SK-N-SH treated with all-trans-retinoic acid at 6 μM for 48 hours (cell line): ENCODE data around the gene CTCF.

ENCODE experiments used
- ATAC-seq: fragments of 200-7000 bp; cut with Tn5 transposase; 3 replicates; pipeline ENCODE4 v1.9.1; 2020; ENCODE audit warnings: mild to moderate bottlenecking, moderate library complexity
- BACH2 ChIP-seq: fragments of 250-450 bp; sonication (Bioruptor Pico); IDR thresholded peaks from 2 replicates; pipeline ENCODE4 v1.9.0; 2021; ENCODE audit warnings: mild to moderate bottlenecking, borderline replicate concordance
- CSDC2 ChIP-seq: fragments of 250-450 bp; sonication (Bioruptor Pico); IDR thresholded peaks from 2 replicates; pipeline ENCODE4 v1.5.0; 2020; ENCODE audit warnings: mild to moderate bottlenecking, moderate library complexity
- ESRRG ChIP-seq: fragments of 250-450 bp; sonication (Bioruptor Pico); IDR thresholded peaks from 2 replicates; pipeline ENCODE4 v1.6.1; 2021; ENCODE audit warnings: mild to moderate bottlenecking
- GLIS3 ChIP-seq: fragments of 250-450 bp; sonication (Bioruptor Pico); IDR thresholded peaks from 2 replicates; pipeline ENCODE4 v1.5.0; 2020; ENCODE audit warnings: mild to moderate bottlenecking, moderate library complexity
- ISL1 ChIP-seq: fragments of 250-450 bp; sonication (Bioruptor Pico); IDR thresholded peaks from 2 replicates; pipeline ENCODE4 v2.1.2; 2022; ENCODE audit warnings: mild to moderate bottlenecking, moderate library complexity
- OSR1 ChIP-seq: fragments of 250-450 bp; sonication (Bioruptor Pico); IDR thresholded peaks from 2 replicates; pipeline ENCODE4 v1.8.0; 2022; ENCODE audit warnings: moderate library complexity, mild to moderate bottlenecking, inconsistent platforms
- PPARA ChIP-seq: fragments of 250-450 bp; sonication (Bioruptor Pico); IDR thresholded peaks from 2 replicates; pipeline ENCODE4 v1.5.0; 2020; ENCODE audit warnings: mild to moderate bottlenecking, borderline replicate concordance
- RARB ChIP-seq: fragments of 250-450 bp; sonication (Bioruptor Pico); IDR thresholded peaks from 2 replicates; pipeline ENCODE4 v1.8.0; 2021; ENCODE audit warnings: mild to moderate bottlenecking, moderate library complexity
- SNAI2 ChIP-seq: fragments of 250-450 bp; sonication (Bioruptor Pico); IDR thresholded peaks from 2 replicates; pipeline ENCODE4 v1.5.0; 2020; ENCODE audit warnings: mild to moderate bottlenecking, moderate library complexity
- TCF4 ChIP-seq: fragments of 250-450 bp; sonication (Bioruptor Pico); IDR thresholded peaks from 2 replicates; pipeline ENCODE4 v1.8.0; 2021; ENCODE audit warnings: mild to moderate bottlenecking, moderate library complexity, borderline replicate concordance
- TOX ChIP-seq: fragments of 250-450 bp; sonication (Bioruptor Pico); IDR thresholded peaks from 2 replicates; pipeline ENCODE4 v1.8.0; 2021; ENCODE audit warnings: mild to moderate bottlenecking, moderate library complexity, borderline replicate concordance
- TSHZ2 ChIP-seq: fragments of 250-450 bp; sonication (Bioruptor Pico); IDR thresholded peaks from 2 replicates; pipeline ENCODE4 v1.5.0; 2020; ENCODE audit warnings: mild to moderate bottlenecking, moderate library complexity
- ZC3H10 ChIP-seq: fragments of 250-450 bp; sonication (Bioruptor Pico); IDR thresholded peaks from 2 replicates; pipeline ENCODE4 v1.5.1; 2021; ENCODE audit warnings: mild to moderate bottlenecking, moderate library complexity
- ZFP3 ChIP-seq: fragments of 250-450 bp; sonication (Bioruptor Pico); IDR thresholded peaks from 2 replicates; pipeline ENCODE4 v1.5.0; 2020; ENCODE audit warnings: mild to moderate bottlenecking, moderate library complexity
- ZFP30 ChIP-seq: fragments of 450-650 bp; formaldehyde crosslinking; IDR thresholded peaks from 2 replicates; pipeline ENCODE4 v1.5.0; 2022; ENCODE audit warnings: mild to moderate bottlenecking, moderate library complexity
- ZNF565 ChIP-seq: fragments of 450-650 bp; formaldehyde crosslinking; conservative IDR thresholded peaks from 2 replicates; pipeline ENCODE4 v1.5.0; 2020; ENCODE audit warnings: low read depth, mild to moderate bottlenecking, moderate library complexity
- ZNF8 ChIP-seq: fragments of 450-650 bp; formaldehyde crosslinking; IDR thresholded peaks from 2 replicates; pipeline ENCODE4 v1.5.0; 2020; ENCODE audit warnings: mild to moderate bottlenecking, moderate library complexity
- TF ChIP-seq, protein P1 (sequence below): fragments of 250-450 bp; sonication (Bioruptor Pico); IDR thresholded peaks from 2 replicates; pipeline ENCODE4 v1.5.1; 2020; ENCODE audit warnings: low read depth, mild to moderate bottlenecking, moderate library complexity
- TF ChIP-seq, protein P2 (sequence below): fragments of 250-450 bp; sonication (Bioruptor Pico); IDR thresholded peaks from 2 replicates; pipeline ENCODE4 v1.8.0; 2020; ENCODE audit warnings: mild to moderate bottlenecking, moderate library complexity, borderline replicate concordance
- TF ChIP-seq, protein P3 (sequence below): fragments of 250-450 bp; sonication (Bioruptor Pico); IDR thresholded peaks from 2 replicates; pipeline ENCODE4 v1.8.0; 2021; ENCODE audit warnings: low read depth, mild to moderate bottlenecking, moderate library complexity, borderline replicate concordance

The CTCF gene

DNA sequence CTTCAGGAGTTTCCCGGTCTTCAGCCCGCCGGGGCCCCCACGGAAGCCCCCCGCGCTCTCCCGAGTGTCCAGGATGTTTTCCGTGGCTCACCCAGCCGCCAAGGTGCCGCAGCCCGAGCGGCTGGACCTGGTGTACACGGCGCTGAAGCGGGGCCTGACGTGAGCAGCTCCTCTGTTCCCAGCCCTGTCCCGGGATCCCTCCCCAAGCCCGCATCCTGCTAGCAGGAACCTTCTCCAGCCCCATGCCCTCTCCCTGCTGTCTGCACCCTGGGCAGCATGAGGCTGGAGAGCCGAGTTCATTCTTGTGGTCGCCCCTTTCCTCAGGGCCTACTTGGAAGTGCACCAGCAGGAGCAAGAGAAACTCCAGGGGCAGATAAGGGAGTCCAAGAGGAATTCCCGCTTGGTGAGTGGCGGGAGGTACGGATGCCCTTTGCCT lies 23.6 kb upstream of the CTCF start:
- TF ChIP-seq TSHZ2 (CRISPR knock-in tag) (no peak), TOX (CRISPR knock-in tag) (no peak), CSDC2 (CRISPR knock-in tag) (no peak)
- TF ChIP-seq, protein P1, sequence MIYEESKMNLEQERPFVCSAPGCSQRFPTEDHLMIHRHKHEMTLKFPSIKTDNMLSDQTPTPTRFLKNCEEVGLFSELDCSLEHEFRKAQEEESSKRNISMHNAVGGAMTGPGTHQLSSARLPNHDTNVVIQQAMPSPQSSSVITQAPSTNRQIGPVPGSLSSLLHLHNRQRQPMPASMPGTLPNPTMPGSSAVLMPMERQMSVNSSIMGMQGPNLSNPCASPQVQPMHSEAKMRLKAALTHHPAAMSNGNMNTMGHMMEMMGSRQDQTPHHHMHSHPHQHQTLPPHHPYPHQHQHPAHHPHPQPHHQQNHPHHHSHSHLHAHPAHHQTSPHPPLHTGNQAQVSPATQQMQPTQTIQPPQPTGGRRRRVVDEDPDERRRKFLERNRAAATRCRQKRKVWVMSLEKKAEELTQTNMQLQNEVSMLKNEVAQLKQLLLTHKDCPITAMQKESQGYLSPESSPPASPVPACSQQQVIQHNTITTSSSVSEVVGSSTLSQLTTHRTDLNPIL (CRISPR knock-in tag) = no peak
- no peak; the same call in 2 of the 3 replicates for ATAC-seq

DNA sequence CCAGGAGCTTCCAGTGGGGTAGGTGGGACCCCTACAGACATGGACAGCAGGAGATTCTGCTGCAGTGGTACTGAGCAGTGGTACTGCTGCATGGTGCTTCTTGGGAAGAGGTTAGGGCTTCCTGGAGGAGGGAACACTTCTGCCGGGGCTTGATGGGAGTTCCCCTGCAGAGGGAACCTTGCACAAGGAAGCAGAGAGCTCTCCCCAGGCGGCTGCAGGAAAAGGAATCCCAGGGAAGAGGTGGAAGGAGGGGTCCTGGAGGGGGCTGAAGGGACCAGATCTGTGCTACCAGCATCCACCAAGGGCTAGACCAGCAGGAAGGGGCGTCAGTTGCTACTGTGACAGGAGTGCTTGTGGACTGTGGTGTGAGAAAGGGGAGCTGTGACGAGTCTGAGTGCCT lies 23.1 kb upstream of the CTCF start:
- TF ChIP-seq TSHZ2 (CRISPR knock-in tag) (no peak), OSR1 (CRISPR knock-in tag) (no peak), ZC3H10 (no peak), TOX (CRISPR knock-in tag) (no peak), BACH2 (CRISPR knock-in tag) (no peak), TCF4 (CRISPR knock-in tag) (no peak), RARB (CRISPR knock-in tag) (no peak), ZFP30 (CRISPR knock-in tag) (no peak), SNAI2 (CRISPR knock-in tag) (no peak), ZNF8 (no peak), ISL1 (CRISPR knock-in tag) (no peak), ESRRG (CRISPR knock-in tag) (no peak), CSDC2 (CRISPR knock-in tag) (no peak), GLIS3 (CRISPR knock-in tag) (no peak), ZNF565 (CRISPR knock-in tag) (no peak), ZFP3 (CRISPR knock-in tag) (no peak), PPARA (no peak)
- TF ChIP-seq, protein P1 (CRISPR knock-in tag) = no peak
- TF ChIP-seq, protein P2, sequence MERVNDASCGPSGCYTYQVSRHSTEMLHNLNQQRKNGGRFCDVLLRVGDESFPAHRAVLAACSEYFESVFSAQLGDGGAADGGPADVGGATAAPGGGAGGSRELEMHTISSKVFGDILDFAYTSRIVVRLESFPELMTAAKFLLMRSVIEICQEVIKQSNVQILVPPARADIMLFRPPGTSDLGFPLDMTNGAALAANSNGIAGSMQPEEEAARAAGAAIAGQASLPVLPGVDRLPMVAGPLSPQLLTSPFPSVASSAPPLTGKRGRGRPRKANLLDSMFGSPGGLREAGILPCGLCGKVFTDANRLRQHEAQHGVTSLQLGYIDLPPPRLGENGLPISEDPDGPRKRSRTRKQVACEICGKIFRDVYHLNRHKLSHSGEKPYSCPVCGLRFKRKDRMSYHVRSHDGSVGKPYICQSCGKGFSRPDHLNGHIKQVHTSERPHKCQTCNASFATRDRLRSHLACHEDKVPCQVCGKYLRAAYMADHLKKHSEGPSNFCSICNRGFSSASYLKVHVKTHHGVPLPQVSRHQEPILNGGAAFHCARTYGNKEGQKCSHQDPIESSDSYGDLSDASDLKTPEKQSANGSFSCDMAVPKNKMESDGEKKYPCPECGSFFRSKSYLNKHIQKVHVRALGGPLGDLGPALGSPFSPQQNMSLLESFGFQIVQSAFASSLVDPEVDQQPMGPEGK (CRISPR knock-in tag) = no peak
- TF ChIP-seq, protein P3, sequence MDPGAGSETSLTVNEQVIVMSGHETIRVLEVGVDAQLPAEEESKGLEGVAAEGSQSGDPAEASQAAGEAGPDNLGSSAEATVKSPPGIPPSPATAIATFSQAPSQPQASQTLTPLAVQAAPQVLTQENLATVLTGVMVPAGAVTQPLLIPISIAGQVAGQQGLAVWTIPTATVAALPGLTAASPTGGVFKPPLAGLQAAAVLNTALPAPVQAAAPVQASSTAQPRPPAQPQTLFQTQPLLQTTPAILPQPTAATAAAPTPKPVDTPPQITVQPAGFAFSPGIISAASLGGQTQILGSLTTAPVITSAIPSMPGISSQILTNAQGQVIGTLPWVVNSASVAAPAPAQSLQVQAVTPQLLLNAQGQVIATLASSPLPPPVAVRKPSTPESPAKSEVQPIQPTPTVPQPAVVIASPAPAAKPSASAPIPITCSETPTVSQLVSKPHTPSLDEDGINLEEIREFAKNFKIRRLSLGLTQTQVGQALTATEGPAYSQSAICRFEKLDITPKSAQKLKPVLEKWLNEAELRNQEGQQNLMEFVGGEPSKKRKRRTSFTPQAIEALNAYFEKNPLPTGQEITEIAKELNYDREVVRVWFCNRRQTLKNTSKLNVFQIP (CRISPR knock-in tag) = no peak
- no peak for ATAC-seq
